Type B pancreatic cell (in vitro differentiated cells): ENCODE results near the gene RAB3IL1. TPM values are rescaled to one million over a fixed set of nuclear protein-coding genes. Genes with fewer than 3 reads are reported as not detected.

Source experiments
- DNase-seq: peaks from one replicate; pipeline ENCODE4 v3.0.0; 2021; ENCODE audit warnings: mixed read lengths; ENCODE audit not compliant: unreplicated experiment; ENCODE audit errors: extremely low spot score
- H3K27ac Mint-ChIP-seq: 2 replicates; pipeline ENCODE4 v1.8.0; 2021; ENCODE audit warnings: mild to moderate bottlenecking, mixed read lengths
- H3K27me3 Mint-ChIP-seq: 2 replicates; pipeline ENCODE4 v1.8.0; 2021; ENCODE audit warnings: mixed read lengths
- H3K36me3 Mint-ChIP-seq: 2 replicates; pipeline ENCODE4 v1.8.0; 2021; ENCODE audit warnings: mixed read lengths
- H3K4me1 Mint-ChIP-seq: one replicate; pipeline ENCODE4 v1.8.0; 2021; ENCODE audit warnings: mixed read lengths; ENCODE audit not compliant: unreplicated experiment
- H3K4me3 Mint-ChIP-seq: 2 replicates; pipeline ENCODE4 v1.8.0; 2021; ENCODE audit warnings: mild to moderate bottlenecking, mixed read lengths
- H3K9me3 Mint-ChIP-seq: 2 replicates; pipeline ENCODE4 v1.8.0; 2021; ENCODE audit warnings: mixed read lengths
- CTCF ChIP-seq: fragments of 200-600 bp; sonication (generic); conservative IDR thresholded peaks from 2 replicates; pipeline ENCODE4 v1.5.0; 2021; ENCODE audit warnings: antibody characterized with exemption, mild to moderate bottlenecking
- total RNA-seq: library from RNA; stranded (reverse); gene quantifications from 2 replicates; pipeline ENCODE4 v1.2.1, GENCODE V29; 2021; ENCODE audit warnings: low replicate concordance

The RAB3IL1 gene
- total RNA-seq, 1 donor from 2014 or later = 16.6 TPM

- TF ChIP-seq CTCF = no peak
- H3K27me3 Mint-ChIP-seq = no peaks in the 10 kb centered on the region
- DNase-seq = peak; percentile 65
- H3K9me3 Mint-ChIP-seq = no peaks in the 10 kb centered on the region
- no peaks in the 10 kb centered on the region for H3K36me3 Mint-ChIP-seq
- peaks cover 15% of the 10 kb centered on the region for H3K4me1 Mint-ChIP-seq
- no peak overlapping the region for H3K27ac Mint-ChIP-seq
- no peak overlapping the region for H3K4me3 Mint-ChIP-seq
These were observed 15.1 kb downstream of the RAB3IL1 start for GRCh38 chr11:61902313-61902712.

GRCh38 chr11:61901397-61901796 lies 16.0 kb downstream of the RAB3IL1 start:
- H3K36me3 Mint-ChIP-seq = no peaks in the 10 kb centered on the region
- no peak for DNase-seq
- no peak overlapping the region for H3K27ac Mint-ChIP-seq
- H3K4me3 Mint-ChIP-seq = no peak overlapping the region
- no peak for TF ChIP-seq CTCF
- no peaks in the 10 kb centered on the region for H3K9me3 Mint-ChIP-seq
- H3K4me1 Mint-ChIP-seq = peaks cover 15% of the 10 kb centered on the region
- no peaks in the 10 kb centered on the region for H3K27me3 Mint-ChIP-seq

GRCh38 chr11:61900251-61900650 lies 17.1 kb downstream of the RAB3IL1 start:
- H3K27ac Mint-ChIP-seq = no peak overlapping the region
- no peak for DNase-seq
- H3K4me3 Mint-ChIP-seq = no peak overlapping the region
- H3K27me3 Mint-ChIP-seq = no peaks in the 10 kb centered on the region
- no peaks in the 10 kb centered on the region for H3K9me3 Mint-ChIP-seq
- H3K36me3 Mint-ChIP-seq = no peaks in the 10 kb centered on the region
- peaks cover 15% of the 10 kb centered on the region for H3K4me1 Mint-ChIP-seq
- no peak for TF ChIP-seq CTCF

GRCh38 chr11:61899146-61899841 lies 18.1 kb downstream of the RAB3IL1 start:
- peak overlapping the region; percentile 48 for H3K4me3 Mint-ChIP-seq
- peak; percentile 100 for TF ChIP-seq CTCF
- no peaks in the 10 kb centered on the region for H3K9me3 Mint-ChIP-seq
- DNase-seq = peak; percentile 95
- no peaks in the 10 kb centered on the region for H3K36me3 Mint-ChIP-seq
- peaks cover 15% of the 10 kb centered on the region for H3K4me1 Mint-ChIP-seq
- peak overlapping the region; percentile 77 for H3K27ac Mint-ChIP-seq
- no peaks in the 10 kb centered on the region for H3K27me3 Mint-ChIP-seq

- Mint-ChIP-seq H3K27me3 (no peaks in the 10 kb centered on the region), H3K4me1 (peaks cover 14% of the 10 kb centered on the region), H3K27ac (no peak overlapping the region), H3K9me3 (no peaks in the 10 kb centered on the region), H3K4me3 (no peak overlapping the region), H3K36me3 (no peaks in the 10 kb centered on the region)
- no peak for DNase-seq
- no peak for TF ChIP-seq CTCF
These were observed 19.2 kb downstream of the RAB3IL1 start for GRCh38 chr11:61898247-61898582.
